T-helper 1 cell treated with Interleukin-12 subunit alpha and Interleukin-12 subunit beta and Interleukin-4 antibody, amounts not matched to agents 30 ng/mL and 1 ng/mL, for 36 hours (primary cell): ENCODE results near the gene GALNT18. TPM values are rescaled to one million over a fixed set of nuclear protein-coding genes. Genes with fewer than 3 reads are reported as not detected.
"Not testable (repeated sequence)": the region's sequence is repeated elsewhere in the genome, so short reads cannot be mapped to it uniquely, and the experiment has no call there.

ENCODE experiments used
- intact Hi-C: fragments of 100-400 bp; cut with micrococcal nuclease; formaldehyde crosslinking; loops from one replicate; pipeline ENCODE4 v1.15.1; 2024
- total RNA-seq: library from RNA; stranded (reverse); gene quantifications from 2 replicates; pipeline ENCODE4 v1.2.3, GENCODE V29; 2022

GALNT18 gene
- total RNA-seq, 1 donor from 2014 or later, result 1.5 TPM

GRCh38 chr11:11366793-11367192, 255.0 kb downstream of the GALNT18 start:
- intact Hi-C loops, result no loop called here

GRCh38 chr11:11363674-11364073, 258.1 kb downstream of the GALNT18 start:
- intact Hi-C loops, result no loop called here

GRCh38 chr11:11359611-11360010, 262.2 kb downstream of the GALNT18 start:
- intact Hi-C loops, result no loop called here

GRCh38 chr11:11356842-11357241, 265.0 kb downstream of the GALNT18 start:
- intact Hi-C loops, result no loop called here

DNA sequence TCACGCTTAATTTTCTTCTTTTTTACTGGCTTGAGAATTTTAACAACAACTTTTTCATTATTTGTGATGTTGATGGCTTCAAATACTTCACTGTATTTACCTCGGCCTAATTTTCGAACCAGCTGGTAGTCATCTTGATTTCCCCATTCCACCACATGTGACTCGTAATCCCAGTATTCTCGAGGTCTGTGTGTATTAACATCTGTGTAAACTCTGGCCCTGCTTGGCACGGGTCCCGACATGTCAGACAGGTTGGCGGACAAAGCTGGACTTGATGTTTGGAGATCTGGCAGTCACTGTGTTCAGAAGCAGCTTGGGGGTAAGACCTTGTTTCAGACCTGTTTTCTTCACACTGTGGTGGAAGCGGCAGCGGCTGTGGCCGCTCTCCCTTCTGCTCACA, 268.9 kb downstream of the GALNT18 start, which contains the start of gene CSNK2A3:
Gene CSNK2A3 (minus strand): TSS at position 373 of the 400 bp plus-strand sequence. CDS start 131 bp downstream, at position 242.
- intact Hi-C loops, result not testable (repeated sequence)

DNA sequence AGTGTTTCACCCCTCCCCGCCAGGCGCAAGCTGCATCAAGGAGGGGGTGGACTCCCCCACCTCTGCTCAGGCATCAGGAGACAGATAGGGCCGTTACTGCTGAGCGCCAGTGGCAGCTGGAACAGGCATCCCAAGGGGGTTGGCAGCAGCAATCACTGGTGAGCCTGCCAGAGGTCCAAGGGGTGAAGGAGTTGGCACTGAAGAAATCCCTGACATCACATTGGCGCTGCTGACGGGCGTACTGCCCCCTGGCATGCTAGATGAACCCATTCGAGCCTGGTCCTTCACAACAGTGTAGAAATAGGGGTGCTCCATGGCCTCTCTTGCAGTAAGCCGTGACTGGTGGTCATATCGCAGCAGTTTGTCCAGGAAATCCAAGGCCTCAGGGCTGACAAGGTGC, 270.0 kb downstream of the GALNT18 start:
- intact Hi-C loops, result not testable (repeated sequence)

- intact Hi-C loops, result no loop called here
These were observed 270.7 kb downstream of the GALNT18 start for GRCh38 chr11:11351042-11351586.

GRCh38 chr11:11349870-11350337, 271.9 kb downstream of the GALNT18 start:
- intact Hi-C loops, result no loop called here

DNA sequence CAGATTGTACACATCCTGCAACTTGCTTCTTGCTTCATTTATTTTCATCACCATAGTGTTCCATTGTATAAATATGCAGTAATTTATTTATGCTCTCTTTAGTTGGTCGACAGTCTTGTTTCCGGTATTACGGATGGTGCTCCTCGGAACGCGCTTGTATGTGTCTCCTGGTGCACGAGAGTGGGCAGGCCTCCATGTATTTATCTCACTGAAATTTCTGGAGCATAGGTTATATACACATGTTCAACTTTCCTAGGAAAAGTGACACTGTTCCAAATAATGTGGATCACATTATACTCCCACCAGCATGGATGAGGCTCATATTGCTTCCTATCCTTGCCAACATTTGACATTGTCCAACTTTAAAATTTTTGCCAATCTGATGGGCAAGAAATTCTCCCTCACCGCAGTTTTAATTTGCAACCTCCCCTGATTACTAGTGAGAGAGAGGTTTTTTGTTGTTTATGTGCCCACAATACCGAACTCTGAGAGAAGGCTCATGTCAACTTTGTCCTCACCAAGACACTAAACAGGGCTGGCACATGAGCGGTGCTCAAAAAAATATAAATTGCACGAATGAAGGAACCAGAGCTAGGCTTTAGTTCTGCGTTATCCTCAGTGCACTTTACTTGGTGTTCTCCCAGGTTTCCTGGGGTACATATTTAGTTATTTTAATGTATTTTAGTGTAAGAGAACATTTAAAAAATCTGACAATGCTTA, 272.5 kb downstream of the GALNT18 start:
- intact Hi-C loops, result no loop called here

DNA sequence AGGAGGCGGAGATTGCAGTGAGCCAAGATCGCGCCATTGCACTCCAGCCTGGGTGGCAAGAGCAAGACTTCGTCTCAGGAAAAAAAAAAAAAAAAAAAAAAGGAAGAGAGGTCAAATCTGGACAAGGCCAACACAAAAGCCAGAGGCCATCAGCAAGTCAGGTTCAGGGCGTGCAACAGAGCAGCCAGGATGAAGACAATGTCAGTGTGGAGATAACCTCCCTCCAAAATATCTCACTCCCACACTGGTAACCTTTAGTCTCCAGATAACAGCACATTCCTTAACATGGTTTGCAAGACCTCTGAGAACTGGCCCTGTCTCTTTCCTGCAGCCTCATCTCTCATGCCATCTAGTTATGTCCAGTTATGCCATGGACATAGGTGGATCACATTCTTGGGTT, 273.5 kb downstream of the GALNT18 start:
- intact Hi-C loops, result no loop called here

DNA sequence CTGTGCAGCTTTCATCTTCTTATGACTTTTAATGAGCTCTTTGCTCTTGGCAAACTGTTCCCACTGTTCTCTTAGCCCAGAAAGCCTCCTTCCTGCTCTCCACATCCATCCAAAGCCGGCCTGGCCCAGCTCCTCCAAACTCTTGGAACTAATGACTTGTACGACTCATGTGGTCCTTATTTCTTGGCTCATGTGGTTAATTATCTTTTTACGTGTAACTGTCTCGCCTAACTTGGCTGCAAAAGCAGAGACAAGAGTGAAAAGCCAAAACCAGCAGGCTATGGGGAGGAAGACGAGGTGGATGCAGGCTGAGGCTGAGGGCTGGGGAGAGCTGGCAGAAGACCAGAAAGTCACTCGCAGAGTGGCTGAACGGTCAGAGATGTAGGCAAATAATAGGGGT, 274.2 kb downstream of the GALNT18 start:
- intact Hi-C loops, result no loop called here

- intact Hi-C loops, result no loop called here
These were observed 275.5 kb downstream of the GALNT18 start for GRCh38 chr11:11346303-11346702.

GRCh38 chr11:11345099-11345498, 276.7 kb downstream of the GALNT18 start:
- intact Hi-C loops, result no loop called here

- intact Hi-C loops, result no loop called here
These were observed 277.8 kb downstream of the GALNT18 start for GRCh38 chr11:11344045-11344444.

DNA sequence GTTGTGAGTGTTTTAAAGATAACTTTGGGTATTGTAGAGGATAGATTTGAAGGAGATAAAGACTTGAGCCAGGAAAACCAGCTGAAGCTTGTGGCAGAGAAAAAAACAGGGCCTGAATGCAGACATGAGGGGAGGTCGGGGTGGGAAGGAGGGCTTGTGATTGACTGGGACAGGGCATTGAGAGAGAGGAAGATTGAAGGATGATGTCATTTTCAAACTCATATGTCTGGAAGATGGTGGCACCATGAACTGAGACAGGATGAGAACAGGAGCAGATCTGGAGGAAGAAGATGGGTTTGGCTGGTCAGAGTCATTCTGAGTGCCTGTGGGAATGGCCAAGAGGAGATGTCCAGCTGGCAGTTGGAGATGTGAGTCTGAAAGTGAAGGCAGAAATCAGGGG, 283.5 kb downstream of the GALNT18 start:
- intact Hi-C loops, result no loop called here

DNA sequence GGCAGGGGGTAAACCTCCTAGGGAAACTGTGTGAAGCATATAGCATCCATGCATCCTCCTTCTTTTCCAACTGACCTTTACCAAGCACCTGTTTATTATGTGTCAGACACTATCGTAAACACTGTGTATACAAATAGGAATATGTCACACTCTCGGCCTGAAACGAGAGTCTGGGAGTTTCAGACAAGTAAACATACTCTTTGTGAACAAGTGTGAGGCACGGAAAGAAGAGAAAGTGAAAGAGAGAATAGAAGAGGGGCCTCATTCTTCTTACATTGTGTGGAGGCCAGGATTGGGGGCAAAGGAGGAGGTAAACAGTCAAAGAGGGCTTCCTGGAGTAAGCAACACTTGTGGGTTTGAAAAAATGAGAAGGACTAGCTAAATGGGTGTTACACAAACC, 285.1 kb downstream of the GALNT18 start:
- intact Hi-C loops, result no loop called here

DNA sequence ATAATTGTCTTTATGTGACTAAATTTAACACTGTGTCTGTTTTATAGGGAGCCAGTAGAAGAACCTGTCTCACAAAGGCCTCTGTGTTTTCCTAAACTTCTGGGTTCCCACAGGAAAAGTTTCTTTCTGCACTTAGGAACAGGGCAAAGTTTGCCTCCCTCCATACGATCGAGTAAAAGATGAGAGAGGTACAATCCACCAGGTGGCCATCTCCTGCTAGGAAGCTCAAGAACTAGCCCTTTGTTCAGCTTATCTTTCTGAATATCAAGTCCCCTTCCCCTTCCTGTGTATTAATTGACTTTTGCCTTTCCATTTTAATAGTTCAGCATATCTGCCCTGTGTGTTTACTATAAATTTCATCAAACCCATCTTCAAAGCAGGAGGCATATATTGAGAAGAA, 286.8 kb downstream of the GALNT18 start:
- intact Hi-C loops, result no loop called here

- intact Hi-C loops, result no loop called here
These were observed 287.2 kb downstream of the GALNT18 start for GRCh38 chr11:11334607-11335006.

GRCh38 chr11:11332141-11332710, 289.6 kb downstream of the GALNT18 start:
- intact Hi-C loops, result no loop called here

GRCh38 chr11:11329062-11329806, 292.6 kb downstream of the GALNT18 start:
- intact Hi-C loops, result no loop called here

DNA sequence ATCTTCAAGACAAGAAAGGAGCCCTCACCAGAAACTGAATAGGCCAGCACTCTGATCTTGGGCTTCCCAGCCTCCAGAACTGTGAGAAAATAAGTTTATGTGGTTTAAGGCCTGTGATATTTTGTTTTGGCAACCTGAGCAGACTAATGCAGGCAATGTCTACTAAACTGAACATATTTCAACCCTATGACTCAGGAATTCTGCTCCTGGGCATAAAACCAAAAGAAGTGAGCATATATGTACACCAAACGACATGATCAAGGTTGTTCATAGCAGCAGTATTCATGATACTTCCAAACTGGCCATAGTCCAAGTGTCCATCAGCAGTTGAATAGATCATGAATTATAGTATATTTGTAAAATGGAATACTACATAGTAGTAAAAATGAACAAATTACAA, 297.7 kb downstream of the GALNT18 start:
- intact Hi-C loops, result no loop called here

DNA sequence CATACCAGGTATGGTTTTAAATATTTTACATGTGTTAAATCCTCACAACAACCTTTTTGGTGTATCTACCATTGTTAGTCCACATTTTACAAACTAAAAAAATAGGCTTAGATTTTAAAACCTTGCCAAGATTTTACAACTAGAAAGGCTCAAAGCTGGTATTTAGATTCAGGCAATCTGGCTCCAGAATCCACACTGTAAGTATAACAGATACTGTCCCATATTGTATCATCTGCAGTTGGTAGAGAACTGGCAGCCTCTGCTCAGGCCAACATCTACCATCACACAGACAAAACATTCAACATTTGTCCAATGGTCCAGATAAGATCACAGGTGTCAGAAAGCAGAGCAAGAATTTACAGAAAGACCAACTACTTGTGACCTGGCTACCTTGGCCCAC, 299.7 kb downstream of the GALNT18 start:
- intact Hi-C loops, result no loop called here
